ENCODE results near the gene PATJ. TPM values are rescaled to one million over a fixed set of nuclear protein-coding genes. Genes with fewer than 3 reads are reported as not detected.

The PATJ gene
- total and polyA plus RNA-seq, 2 donors (not counting 3 experiments of a cell fraction or from before 2014, with no cell fraction given), result 1.1 to 3.0 TPM

- intact Hi-C loops (cut with micrococcal nuclease) (no loop called here), dilution Hi-C loops (cut with MboI; ENCODE audit: extremely low pct_ligation_motif_present, low sequenced_read_pairs) (no loop called here)
- H3K9me1 ChIP-seq (replicated peaks; ENCODE audit: control insufficient read depth, extremely low read depth, insufficient read depth, low read length), result no peaks in the 10 kb centered on the region
- H3K9me3 ChIP-seq (replicated peaks; ENCODE audit: control insufficient read depth, insufficient read depth, low read length), result no peaks in the 10 kb centered on the region
- ChIA-PET CTCF (interaction anchor here (1.3 kb wide), 2 partner anchors 130 to 191 kb away, joined by 3 to 8 read pairs; no protein-coding TSS in a partner anchor), POLR2A (no interaction called here)
- H3K27ac ChIP-seq (ENCODE audit: insufficient read depth, low read depth, low read length), result no peak overlapping the region
- H3K36me3 ChIP-seq (ENCODE audit: control insufficient read depth in 2 of 2, extremely low read depth in 1 of 2, insufficient read depth in 2 of 2, low read length in 2 of 2), result no peaks in the 10 kb centered on the region
- no peak overlapping the region for H3K4me2 ChIP-seq (ENCODE audit: insufficient read depth, low read length)
- no peak overlapping the region for H2AFZ ChIP-seq (ENCODE audit: low read depth, low read length)
- no peaks in the 10 kb centered on the region for H4K20me1 ChIP-seq (replicated peaks; ENCODE audit: control insufficient read depth, extremely low read depth, insufficient read depth, low read length)
- TF ChIP-seq CTCF (IDR thresholded peaks at IDR 0.05; ENCODE audit: extremely low read depth in 1 of 2, insufficient read depth in 1 of 2, low read depth in 1 of 2, low read length in 2 of 2) (no peak), MYC (IDR thresholded peaks at IDR 0.05; ENCODE audit: low read depth, low read length) (no peak), JUN (IDR thresholded peaks at IDR 0.05; ENCODE audit: borderline replicate concordance, insufficient read depth, insufficient read length, low read depth) (no peak)
- no peak overlapping the region for H3K9ac ChIP-seq (replicated peaks; ENCODE audit: extremely low read depth, insufficient read depth, low read length)
- no peak for FAIRE-seq
- DNase-seq (ENCODE audit: low read depth, low spot score), result no peak
- no peaks in the 10 kb centered on the region for H3K27me3 ChIP-seq (ENCODE audit: control insufficient read depth in 2 of 2, insufficient read depth in 2 of 2, low read length in 2 of 2)
- H3K4me1 ChIP-seq (ENCODE audit: control insufficient read depth, extremely low read depth, insufficient read depth, low read length), result no peaks in the 10 kb centered on the region
- H3K4me3 ChIP-seq (replicated peaks in 1 of 3; ENCODE audit: insufficient read depth in 1 of 3, low read depth in 1 of 3, low read length in 3 of 3), result no peak overlapping the region
- BruUV-seq (replicated peaks), result no TSS peak
- H3K79me2 ChIP-seq (ENCODE audit: control insufficient read depth, insufficient read depth, low read length), result no peaks in the 10 kb centered on the region
These were observed 210.4 kb downstream of the PATJ start for GRCh38 chr1:61952675-61953074.

GRCh38 chr1:61953076-61953789, 211.0 kb downstream of the PATJ start:
- FAIRE-seq, result no peak
- DNase-seq (ENCODE audit: low read depth, low spot score), result no peak
- no TSS peak for BruUV-seq (replicated peaks)
- Histone ChIP-seq H4K20me1 (replicated peaks; ENCODE audit: control insufficient read depth, extremely low read depth, insufficient read depth, low read length) (no peaks in the 10 kb centered on the region), H3K4me1 (ENCODE audit: control insufficient read depth, extremely low read depth, insufficient read depth, low read length) (no peaks in the 10 kb centered on the region), H3K79me2 (ENCODE audit: control insufficient read depth, insufficient read depth, low read length) (no peaks in the 10 kb centered on the region), H3K36me3 (ENCODE audit: control insufficient read depth in 2 of 2, extremely low read depth in 1 of 2, insufficient read depth in 2 of 2, low read length in 2 of 2) (no peaks in the 10 kb centered on the region), H3K27me3 (ENCODE audit: control insufficient read depth in 2 of 2, insufficient read depth in 2 of 2, low read length in 2 of 2) (no peaks in the 10 kb centered on the region), H3K9me1 (replicated peaks; ENCODE audit: control insufficient read depth, extremely low read depth, insufficient read depth, low read length) (no peaks in the 10 kb centered on the region), H3K9ac (replicated peaks; ENCODE audit: extremely low read depth, insufficient read depth, low read length) (no peak overlapping the region), H3K4me2 (ENCODE audit: insufficient read depth, low read length) (no peak overlapping the region), H3K9me3 (replicated peaks; ENCODE audit: control insufficient read depth, insufficient read depth, low read length) (no peaks in the 10 kb centered on the region), H2AFZ (ENCODE audit: low read depth, low read length) (no peak overlapping the region), H3K4me3 (replicated peaks in 1 of 3; ENCODE audit: insufficient read depth in 1 of 3, low read depth in 1 of 3, low read length in 3 of 3) (no peak overlapping the region), H3K27ac (ENCODE audit: insufficient read depth, low read depth, low read length) (no peak overlapping the region)
- POLR2A ChIA-PET, result no interaction called here
- CTCF ChIA-PET, result interaction anchor here (1.3 kb wide), 1 partner anchor 129 kb away, joined by 3 read pairs; no protein-coding TSS in a partner anchor
- dilution Hi-C loops (cut with MboI; ENCODE audit: extremely low pct_ligation_motif_present, low sequenced_read_pairs) (no loop called here), intact Hi-C loops (cut with micrococcal nuclease) (no loop called here)
- TF ChIP-seq CTCF (IDR thresholded peaks at IDR 0.05; ENCODE audit: extremely low read depth in 1 of 2, insufficient read depth in 1 of 2, low read depth in 1 of 2, low read length in 2 of 2) (no peak), MAX (IDR thresholded peaks at IDR 0.05; ENCODE audit: insufficient read depth, insufficient read length) (no peak), GATA2 (IDR thresholded peaks at IDR 0.05; ENCODE audit: insufficient read depth, insufficient read length, low read depth, low read length) (no peak), JUN (IDR thresholded peaks at IDR 0.05; ENCODE audit: borderline replicate concordance, insufficient read depth, insufficient read length, low read depth) (no peak), FOS (IDR thresholded peaks at IDR 0.05; ENCODE audit: borderline replicate concordance, insufficient read depth, low read length) (no peak), POLR2A (IDR thresholded peaks at IDR 0.05; ENCODE audit: low read depth, low read length) (no peak), MYC (IDR thresholded peaks at IDR 0.05; ENCODE audit: low read depth, low read length) (no peak), EZH2 (IDR thresholded peaks at IDR 0.05; ENCODE audit: borderline replicate concordance, low read depth, low read length, severe bottlenecking) (no peak), POLR2AphosphoS5 (IDR thresholded peaks at IDR 0.05; ENCODE audit: insufficient read depth, low read depth, low read length) (no peak)

Data from endothelial cell of umbilical vein (primary cell).